AG10803 (cell line): ENCODE data around the gene ITGAD.

Experiments
- DNase-seq: peaks from one replicate; pipeline ENCODE4 v3.0.0; 2010; ENCODE audit warnings: low read depth
- H3K4me3 ChIP-seq: 2 replicates; pipeline ENCODE4 v1.5.1; 2011; ENCODE audit warnings: mild to moderate bottlenecking, low read length, control low read depth
- CTCF ChIP-seq: conservative IDR thresholded peaks from 2 replicates; pipeline ENCODE4 v1.5.1; 2011; ENCODE audit warnings: mild to moderate bottlenecking, low read length, control low read depth, inconsistent platforms

The ITGAD gene

GRCh38 chr16:31461921-31462804 lies 69.0 kb downstream of the ITGAD start:
- no peak overlapping the region for H3K4me3 ChIP-seq
- no peak for DNase-seq
- no peak for TF ChIP-seq CTCF

DNA sequence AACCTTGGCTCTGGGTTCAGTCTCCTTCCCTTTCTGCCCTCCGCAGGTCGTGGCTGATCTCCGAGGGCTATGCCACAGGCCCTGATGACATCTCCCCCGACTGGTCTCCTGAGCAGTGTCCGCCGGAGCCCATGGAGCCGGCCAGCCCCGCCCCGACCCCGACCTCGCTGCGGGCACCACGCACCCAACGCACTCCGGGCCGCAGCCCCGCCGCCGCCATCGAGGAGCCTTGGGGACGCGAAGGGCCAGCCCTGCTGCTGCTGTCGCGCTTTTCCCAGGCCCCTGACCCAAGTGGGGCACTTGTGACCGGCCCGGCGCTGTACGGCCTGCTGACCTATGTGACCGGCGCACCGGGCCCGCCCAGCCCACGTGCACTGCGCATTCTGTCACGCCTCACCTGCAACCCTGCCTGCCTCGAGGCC lies 71.2 kb downstream of the ITGAD start:
- H3K4me3 ChIP-seq: no peak overlapping the region
- DNase-seq: no peak
- TF ChIP-seq CTCF: no peak

GRCh38 chr16:31464781-31465260 lies 71.7 kb downstream of the ITGAD start:
- no peak for DNase-seq
- no peak overlapping the region for H3K4me3 ChIP-seq
- no peak for TF ChIP-seq CTCF

DNA sequence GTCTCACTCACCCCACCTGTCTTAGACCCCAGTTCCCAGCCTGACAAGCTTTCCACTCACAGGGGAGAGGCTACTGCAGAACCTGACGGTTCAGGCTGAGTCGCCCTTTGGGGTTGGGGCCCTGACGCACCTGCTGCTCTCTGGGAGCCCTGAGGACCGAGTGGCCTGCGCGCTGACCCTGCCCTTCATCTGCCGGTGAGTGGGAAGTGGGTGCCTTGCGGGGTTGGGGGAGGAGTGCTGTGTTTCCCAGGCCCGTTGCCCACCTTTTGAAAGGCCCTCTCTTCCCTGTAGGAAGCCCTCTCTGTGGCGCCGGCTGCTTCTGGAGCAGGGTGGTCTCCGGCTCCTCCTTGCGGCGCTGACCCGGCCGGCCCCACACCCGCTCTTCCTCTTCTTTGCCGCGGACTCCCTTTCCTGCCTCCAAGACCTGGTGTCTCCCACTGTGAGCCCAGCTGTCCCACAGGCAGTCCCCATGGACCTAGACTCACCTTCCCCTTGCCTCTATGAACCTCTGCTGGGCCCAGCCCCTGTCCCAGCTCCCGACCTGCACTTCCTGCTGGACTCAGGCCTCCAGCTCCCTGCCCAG lies 72.7 kb downstream of the ITGAD start:
- TF ChIP-seq CTCF: no peak
- no peak overlapping the region for H3K4me3 ChIP-seq
- no peak for DNase-seq

DNA sequence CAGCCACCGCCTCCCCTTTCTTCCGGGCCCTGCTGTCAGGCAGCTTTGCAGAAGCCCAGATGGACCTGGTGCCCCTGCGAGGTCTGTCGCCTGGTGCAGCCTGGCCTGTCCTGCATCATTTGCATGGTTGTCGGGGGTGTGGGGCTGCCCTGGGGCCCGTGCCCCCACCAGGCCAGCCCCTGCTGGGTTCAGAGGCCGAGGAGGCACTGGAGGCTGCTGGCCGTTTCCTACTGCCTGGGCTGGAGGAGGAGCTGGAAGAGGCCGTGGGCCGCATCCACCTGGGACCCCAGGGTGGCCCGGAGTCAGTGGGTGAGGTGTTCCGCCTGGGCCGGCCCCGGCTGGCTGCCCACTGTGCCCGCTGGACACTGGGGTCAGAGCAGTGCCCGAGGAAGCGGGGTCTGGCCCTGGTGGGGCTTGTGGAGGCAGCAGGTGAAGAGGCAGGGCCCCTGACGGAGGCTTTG lies 73.3 kb downstream of the ITGAD start:
- no peak overlapping the region for H3K4me3 ChIP-seq
- no peak for DNase-seq
- TF ChIP-seq CTCF: no peak

GRCh38 chr16:31467151-31467773 lies 74.1 kb downstream of the ITGAD start:
- peak; percentile 43 for DNase-seq
- TF ChIP-seq CTCF: no peak
- no peak overlapping the region for H3K4me3 ChIP-seq
